Stimulated activated CD8-positive, alpha-beta memory T cell treated with anti-CD3 and anti-CD28 coated beads, Interleukin-2, amount 100 ng/mL, for 48 hours (primary cell): ENCODE results near the gene SEC31A.

Source experiments
- DNase-seq, 2 donors: peaks; one replicate each; pipeline ENCODE4 v3.0.0-alpha.2; 2020; ENCODE audit warnings: low read depth in 2 of 2

SEC31A gene

DNA sequence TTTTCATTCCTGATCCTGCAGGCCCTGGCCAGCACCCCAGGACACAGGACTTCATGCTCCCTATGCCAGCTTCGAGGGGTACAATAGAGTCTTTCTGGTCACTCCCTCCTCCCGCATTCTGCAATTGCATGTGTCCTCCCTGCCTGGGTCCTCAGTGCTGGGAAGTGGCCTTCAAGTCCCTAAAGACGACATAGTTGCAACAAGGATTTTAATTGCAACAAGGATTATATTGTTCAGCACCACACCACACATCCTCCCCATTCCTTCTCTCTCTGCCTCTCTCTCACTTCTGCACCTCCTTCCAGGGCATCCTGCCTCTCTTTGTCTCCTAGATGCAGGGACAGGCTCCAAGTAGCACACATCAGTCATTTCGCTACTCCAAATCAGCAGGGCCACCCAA lies 117.9 kb downstream of the SEC31A start:
- DNase-seq, result no peak

DNA sequence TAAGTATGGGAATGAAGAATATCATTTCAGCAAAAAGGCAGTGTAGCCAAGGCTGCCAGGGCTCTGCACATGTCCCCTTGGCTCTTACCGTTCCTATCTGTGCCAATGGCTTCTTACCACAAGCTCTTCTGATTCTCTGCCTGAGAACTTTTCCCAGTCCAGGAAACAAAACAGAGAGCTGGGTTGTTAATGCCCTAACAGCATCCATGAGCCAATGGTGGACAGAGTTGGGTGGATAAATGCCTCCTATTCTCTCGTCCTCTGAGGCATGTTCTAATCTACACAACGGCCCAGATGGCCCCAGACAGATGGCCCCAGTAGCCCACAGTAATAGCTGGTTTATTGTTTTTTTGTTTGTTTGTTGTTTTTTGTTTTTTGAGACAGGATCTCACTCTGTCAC lies 120.3 kb downstream of the SEC31A start:
- DNase-seq, result no peak
